ENCODE results near the gene TTYH1.

TTYH1 gene

GRCh38 chr19:54424660-54425381 lies 9.6 kb downstream of the TTYH1 start:
- DNase-seq, result no peak

DNA sequence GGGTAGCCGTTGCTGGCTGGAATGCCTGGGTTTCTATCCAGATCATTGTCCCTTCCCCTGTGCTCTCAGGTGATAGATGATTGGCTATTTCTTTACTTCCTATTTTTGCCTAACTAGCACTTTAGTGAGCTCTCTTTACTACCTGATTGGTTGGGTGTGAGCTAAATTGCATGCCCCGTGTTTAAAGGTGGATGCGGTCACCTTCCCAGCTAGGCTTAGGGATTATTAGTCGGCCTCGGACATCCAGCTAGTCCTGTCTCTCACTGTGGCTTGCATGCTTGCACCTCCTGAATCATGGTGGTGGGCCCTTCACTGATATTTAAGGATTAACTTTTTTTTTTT lies 10.1 kb downstream of the TTYH1 start:
- DNase-seq, result no peak

GRCh38 chr19:54426291-54426931 lies 11.1 kb downstream of the TTYH1 start:
- no peak for DNase-seq

- DNase-seq, result no peak
Observed at GRCh38 chr19:54427586-54427985, 12.3 kb downstream of the TTYH1 start.

GRCh38 chr19:54428323-54429175 lies 13.3 kb downstream of the TTYH1 start:
- no peak for DNase-seq

DNA sequence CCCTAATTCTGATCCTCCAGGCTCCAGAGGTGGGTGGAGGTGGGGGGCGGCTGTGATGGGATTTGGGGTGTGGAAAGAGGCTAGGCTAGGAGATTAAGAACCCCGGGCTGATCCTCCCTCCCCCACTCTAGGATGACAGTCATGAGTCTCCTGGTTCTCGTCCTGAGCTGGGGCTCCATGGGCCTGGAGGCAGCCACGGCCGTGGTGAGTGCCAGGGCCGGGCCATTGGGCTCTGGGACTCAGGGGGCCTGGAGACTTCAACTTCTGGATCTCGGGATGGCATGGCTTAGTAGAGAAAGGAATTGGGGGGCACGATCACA lies 13.9 kb downstream of the TTYH1 start:
- no peak for DNase-seq

- no peak for DNase-seq
Observed at GRCh38 chr19:54429545-54430227, 14.4 kb downstream of the TTYH1 start.

GRCh38 chr19:54430306-54431254 lies 15.3 kb downstream of the TTYH1 start:
- no peak for DNase-seq

DNA sequence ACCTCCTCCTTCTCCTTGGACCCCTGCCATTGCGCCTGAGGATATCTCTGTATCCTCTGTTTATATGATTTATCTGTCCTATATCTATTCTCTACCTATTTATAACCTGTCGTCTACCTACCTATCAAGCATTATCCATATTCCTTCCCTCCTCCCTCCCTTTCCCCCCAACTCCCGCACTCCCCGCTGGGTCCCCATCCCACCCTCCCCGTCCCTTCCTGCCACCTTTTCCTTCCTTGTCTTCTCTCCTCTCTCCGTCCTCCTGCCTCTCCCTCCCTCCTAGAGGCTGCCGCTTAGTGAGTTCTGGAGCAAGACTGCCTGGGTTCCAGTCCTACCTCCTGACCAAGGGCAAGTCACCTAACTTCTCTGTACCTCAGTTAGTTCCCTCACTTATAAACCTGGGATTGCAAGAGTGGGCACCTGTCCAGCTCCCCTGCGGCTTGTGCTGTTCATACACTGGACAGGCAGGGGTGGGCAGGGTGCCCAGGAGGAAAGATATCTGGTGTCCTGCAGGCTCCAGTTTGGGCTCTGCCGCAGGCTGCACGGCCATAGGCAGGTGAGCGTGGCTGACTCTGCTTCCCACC lies 16.1 kb downstream of the TTYH1 start:
- peak; percentile 48 for DNase-seq

DNA sequence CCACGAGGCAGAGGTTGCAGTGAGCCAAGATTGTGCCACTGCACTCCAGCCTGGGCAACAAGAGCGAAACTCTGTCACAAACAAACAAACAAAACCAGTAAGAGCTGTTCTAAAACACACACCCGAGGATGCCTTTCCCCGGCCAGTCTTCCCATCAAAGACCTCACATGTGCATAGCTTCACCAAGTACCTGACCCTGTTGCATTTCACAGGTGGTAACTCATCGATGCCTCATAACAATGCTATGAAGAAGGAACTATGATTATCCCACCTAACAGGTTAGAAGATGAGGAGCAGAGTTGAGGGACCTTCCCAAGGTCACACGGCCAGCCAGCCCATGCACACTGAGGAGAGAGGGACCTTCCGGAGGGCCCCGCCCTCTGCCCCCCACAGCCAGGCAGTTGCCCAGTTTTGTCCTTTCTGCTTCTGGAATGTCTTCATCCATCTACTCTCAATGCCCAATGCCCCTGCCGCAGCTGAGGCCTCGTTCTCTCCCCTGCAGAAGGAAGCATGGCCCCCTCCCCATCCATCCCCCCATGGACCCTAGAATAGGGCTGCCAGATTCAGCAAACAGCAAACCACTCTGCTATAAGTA lies 17.0 kb downstream of the TTYH1 start:
- no peak for DNase-seq

DNA sequence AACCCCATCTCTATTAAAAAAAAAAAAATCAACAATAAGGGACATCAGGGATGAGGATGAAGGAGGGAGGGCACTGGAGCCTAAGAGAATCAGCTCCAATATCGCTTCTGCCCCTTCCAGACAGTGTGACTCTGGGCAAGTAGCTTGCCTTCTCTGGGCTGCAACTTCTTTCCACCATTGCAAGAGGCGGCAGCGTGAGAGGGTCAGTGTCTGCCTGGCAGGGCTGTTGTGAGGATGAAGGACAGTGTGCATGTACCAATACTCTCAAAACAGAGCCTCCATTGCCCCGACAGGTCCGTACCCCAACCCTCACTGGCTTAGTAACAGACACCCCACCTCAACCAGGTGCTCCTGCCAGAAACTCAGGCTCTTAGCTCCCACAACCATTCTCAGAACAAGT lies 18.4 kb downstream of the TTYH1 start:
- no peak for DNase-seq

DNA sequence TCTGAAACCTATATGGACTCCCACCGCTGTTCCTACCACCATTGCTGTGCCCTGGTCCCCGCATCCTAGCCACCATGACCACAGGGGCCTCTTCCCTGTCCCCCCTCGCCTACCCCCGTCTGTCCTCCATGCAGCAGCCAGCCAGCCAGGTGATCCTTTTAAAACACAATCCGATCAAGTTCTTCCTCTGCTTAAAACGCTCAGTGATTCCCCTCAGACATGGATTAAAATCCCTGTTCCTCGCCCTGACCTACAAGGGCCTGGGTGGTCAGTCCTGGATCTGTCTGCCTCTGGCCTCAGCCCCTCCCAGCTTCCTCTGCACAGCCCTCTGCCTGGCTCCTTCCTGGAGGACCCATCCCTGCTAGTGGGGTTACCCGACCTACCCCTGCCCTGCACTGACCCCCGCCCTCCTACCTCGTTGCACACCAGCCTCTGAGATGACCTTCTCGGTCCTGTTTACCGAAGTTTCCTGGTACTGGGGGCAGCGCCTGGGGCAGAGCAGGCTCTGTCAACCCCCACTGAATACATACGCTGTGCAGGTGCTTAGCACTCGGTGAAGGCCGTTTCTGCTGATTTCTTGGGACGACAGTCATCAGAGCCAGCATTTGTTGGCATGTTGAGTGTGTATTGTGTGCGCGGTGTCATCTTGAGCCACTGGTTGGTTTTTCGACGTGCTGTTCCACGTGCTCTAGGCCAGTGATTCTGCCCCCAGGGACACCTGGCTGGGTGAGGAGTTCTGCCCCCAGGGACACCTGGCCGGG lies 19.0 kb downstream of the TTYH1 start:
- DNase-seq, result peak; percentile 43

DNA sequence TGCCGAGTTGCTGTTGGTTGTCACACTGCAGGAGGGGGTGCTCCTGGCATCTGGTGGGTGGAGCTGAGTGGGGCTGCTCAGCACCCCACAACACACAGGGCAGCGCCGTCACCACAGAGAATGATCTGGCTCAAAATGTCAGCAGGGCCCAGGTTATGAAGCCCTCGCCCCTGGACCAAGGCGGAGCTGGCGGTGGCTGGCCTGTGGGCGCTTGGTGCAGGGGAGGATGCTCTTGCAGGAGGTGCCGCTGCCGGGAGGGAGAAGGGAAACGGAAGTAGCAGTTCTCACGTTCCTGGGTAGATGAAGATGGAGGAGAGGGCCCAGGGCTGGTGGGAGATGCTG lies 19.6 kb downstream of the TTYH1 start:
- no peak for DNase-seq

DNA sequence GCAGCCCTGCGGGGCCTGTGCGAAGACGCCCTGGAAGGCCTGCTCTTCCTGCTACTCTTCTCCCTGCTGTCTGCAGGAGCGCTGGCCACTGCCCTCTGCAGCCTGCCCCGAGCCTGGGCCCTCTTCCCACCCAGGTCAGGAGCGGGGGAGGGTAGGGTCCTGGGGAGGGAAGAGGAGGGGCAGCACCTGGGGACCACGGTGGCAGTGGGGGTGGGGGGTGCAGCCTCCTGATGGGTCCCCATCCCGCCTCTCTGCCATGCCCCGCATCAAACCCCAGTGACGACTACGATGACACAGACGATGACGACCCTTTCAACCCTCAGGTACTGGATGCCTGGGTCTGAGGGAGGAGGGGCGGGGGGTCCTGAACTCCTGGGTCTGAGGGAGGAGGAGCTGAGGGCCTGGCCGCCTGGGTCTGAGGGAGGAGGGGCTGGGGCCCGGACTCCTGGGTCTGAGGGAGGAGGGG lies 20.3 kb downstream of the TTYH1 start:
- DNase-seq, result no peak

DNA sequence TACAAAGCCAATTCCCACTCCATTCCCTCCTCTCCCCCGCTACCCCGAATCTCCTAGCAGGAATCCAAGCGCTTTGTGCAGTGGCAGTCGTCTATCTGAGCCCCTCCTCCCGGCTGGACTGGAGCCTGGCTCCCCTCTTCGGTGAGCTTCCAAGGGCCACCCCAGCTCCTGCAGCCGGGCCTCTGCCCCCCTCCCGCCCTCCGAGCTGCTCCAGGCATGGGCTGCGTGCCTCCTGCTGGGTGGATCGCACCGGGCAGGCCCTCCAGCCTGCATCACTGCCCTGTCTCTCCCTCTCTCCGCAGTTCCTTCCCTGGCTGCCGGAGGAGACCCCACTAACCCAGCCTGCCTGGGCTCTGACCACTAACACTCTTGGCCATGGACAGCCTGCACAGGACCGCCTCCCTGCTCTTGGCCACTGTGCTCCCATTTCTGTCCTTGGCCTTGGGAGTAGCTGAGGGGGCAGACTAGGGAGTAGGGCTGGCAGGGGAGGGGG lies 20.8 kb downstream of the TTYH1 start:
- DNase-seq, result no peak

DNA sequence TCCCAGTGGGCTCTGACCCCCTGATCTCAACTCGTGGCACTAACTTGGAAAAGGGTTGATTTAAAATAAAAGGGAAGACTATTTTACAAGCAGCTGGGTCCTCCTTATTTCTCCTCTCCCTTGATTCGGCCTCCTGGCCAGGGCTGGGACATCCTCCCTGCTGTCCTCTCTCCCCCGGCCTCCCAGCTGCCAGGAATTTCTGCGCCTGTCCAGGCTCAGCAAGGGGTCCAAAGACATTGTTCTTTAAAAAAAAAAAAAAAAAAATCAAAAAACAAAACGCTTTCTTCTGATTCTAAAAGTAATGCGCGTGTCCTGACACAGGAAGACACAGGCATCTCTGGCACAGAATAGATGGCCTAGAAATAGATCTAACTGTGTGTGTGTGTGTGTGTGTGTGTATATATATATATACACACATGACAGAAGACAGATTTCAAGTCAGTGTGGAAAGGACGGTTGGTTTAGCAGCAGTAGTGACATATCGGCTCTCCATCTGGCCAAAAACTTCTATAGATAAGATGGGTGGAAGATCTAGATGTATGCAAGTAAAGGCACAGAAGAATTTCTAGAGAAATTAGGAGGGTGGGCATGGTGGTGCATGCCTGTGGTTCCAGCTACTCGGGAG lies 21.5 kb downstream of the TTYH1 start:
- no peak for DNase-seq

GRCh38 chr19:54439174-54439851 lies 24.0 kb downstream of the TTYH1 start:
- DNase-seq, result no peak

GRCh38 chr19:54440641-54441040 lies 25.4 kb downstream of the TTYH1 start:
- no peak for DNase-seq

- DNase-seq, result no peak
Observed at GRCh38 chr19:54444737-54445136, 29.5 kb downstream of the TTYH1 start.

Measured in NCI-H345 (cell line).